ENCODE measurements around the gene SORBS1.

- no peak for TF ChIP-seq POLR2AphosphoS5 (IDR thresholded peaks at IDR 0.05; ENCODE audit: insufficient read depth, low read depth, low read length)
- TF ChIP-seq CTCF (IDR thresholded peaks at IDR 0.05; ENCODE audit: extremely low read depth in 1 of 2, insufficient read depth in 1 of 2, low read depth in 1 of 2, low read length in 2 of 2): no peak
Measured at GRCh38 chr10:95509251-95509650, 51.9 kb downstream of the SORBS1 start.

All from endothelial cell of umbilical vein (primary cell).